Stimulated activated CD8-positive, alpha-beta memory T cell treated with anti-CD3 and anti-CD28 coated beads, Interleukin-12 subunit alpha, Interleukin-12 subunit beta, amount 100 ng/mL, for 24 hours (primary cell): ENCODE data around the gene DSP.

Experiments
- DNase-seq: peaks from one replicate; pipeline ENCODE4 v3.0.0-alpha.2; 2020; ENCODE audit errors: extremely low read depth

DSP gene, protein sequence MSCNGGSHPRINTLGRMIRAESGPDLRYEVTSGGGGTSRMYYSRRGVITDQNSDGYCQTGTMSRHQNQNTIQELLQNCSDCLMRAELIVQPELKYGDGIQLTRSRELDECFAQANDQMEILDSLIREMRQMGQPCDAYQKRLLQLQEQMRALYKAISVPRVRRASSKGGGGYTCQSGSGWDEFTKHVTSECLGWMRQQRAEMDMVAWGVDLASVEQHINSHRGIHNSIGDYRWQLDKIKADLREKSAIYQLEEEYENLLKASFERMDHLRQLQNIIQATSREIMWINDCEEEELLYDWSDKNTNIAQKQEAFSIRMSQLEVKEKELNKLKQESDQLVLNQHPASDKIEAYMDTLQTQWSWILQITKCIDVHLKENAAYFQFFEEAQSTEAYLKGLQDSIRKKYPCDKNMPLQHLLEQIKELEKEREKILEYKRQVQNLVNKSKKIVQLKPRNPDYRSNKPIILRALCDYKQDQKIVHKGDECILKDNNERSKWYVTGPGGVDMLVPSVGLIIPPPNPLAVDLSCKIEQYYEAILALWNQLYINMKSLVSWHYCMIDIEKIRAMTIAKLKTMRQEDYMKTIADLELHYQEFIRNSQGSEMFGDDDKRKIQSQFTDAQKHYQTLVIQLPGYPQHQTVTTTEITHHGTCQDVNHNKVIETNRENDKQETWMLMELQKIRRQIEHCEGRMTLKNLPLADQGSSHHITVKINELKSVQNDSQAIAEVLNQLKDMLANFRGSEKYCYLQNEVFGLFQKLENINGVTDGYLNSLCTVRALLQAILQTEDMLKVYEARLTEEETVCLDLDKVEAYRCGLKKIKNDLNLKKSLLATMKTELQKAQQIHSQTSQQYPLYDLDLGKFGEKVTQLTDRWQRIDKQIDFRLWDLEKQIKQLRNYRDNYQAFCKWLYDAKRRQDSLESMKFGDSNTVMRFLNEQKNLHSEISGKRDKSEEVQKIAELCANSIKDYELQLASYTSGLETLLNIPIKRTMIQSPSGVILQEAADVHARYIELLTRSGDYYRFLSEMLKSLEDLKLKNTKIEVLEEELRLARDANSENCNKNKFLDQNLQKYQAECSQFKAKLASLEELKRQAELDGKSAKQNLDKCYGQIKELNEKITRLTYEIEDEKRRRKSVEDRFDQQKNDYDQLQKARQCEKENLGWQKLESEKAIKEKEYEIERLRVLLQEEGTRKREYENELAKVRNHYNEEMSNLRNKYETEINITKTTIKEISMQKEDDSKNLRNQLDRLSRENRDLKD (N-terminal part only)

DNA sequence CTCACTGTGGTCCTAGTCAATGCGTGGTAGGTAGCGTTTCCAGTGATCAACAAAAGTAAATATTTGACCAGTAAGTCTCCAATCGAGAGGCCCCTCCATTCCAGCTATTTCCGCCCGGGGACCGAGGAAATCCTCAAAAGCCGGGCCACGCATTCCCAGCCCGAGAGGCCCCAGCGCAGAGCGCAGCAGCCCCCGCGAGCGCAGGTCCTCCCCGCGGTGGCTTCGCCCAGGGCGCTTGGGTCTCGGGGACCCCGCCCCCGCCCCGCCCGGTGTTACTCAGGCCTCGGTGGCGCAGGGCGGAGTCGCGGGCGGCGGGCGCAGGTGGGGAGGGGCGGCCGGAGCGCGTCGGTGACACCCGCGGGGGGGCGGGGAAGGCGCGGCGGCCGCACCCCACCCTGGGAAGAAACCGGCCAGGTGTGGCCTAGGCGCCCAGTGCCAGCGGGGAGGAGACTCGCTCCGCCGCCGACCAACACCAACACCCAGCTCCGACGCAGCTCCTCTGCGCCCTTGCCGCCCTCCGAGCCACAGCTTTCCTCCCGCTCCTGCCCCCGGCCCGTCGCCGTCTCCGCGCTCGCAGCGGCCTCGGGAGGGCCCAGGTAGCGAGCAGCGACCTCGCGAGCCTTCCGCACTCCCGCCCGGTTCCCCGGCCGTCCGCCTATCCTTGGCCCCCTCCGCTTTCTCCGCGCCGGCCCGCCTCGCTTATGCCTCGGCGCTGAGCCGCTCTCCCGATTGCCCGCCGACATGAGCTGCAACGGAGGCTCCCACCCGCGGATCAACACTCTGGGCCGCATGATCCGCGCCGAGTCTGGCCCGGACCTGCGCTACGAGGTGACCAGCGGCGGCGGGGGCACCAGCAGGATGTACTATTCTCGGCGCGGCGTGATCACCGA, at the start of gene DSP:
Gene DSP (plus strand): TSS at position 497 of the 890 bp plus-strand sequence. CDS start 245 bp downstream, at position 742.
- no peak for DNase-seq

- no peak for DNase-seq
These were observed 47.6 kb upstream of the DSP start for GRCh38 chr6:7493866-7494265.

- DNase-seq = no peak
These were observed 46.8 kb upstream of the DSP start for GRCh38 chr6:7494638-7495037.

- DNase-seq = no peak
These were observed 45.1 kb upstream of the DSP start for GRCh38 chr6:7496266-7496875.

DNA sequence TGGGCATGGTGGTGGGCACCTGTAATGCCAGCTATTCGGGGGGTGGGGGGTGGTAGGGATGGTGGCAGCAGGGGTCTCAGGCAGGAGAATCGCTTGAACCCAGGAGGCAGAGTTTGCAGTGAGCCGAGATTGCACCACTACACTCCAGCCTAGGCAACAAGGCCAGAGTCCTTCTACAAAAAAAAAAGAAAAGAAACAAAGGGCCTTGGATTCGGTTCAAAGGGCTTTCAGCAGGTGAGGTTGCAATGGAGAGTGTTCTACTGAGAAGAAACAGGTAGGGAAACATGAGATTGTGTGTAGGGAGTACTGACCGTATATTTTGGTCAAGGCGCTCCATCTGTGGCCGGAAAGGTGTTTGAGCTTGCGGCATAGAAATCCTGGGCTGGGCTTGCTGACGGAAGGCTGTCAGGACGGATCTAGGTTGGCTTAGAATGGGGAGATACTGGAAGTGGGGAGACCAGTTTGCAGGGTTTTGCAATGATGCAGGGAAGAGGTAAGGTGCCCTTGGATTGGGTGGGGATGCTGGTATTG, 40.7 kb upstream of the DSP start:
- no peak for DNase-seq

- no peak for DNase-seq
These were observed 38.7 kb upstream of the DSP start for GRCh38 chr6:7502743-7503142.

DNA sequence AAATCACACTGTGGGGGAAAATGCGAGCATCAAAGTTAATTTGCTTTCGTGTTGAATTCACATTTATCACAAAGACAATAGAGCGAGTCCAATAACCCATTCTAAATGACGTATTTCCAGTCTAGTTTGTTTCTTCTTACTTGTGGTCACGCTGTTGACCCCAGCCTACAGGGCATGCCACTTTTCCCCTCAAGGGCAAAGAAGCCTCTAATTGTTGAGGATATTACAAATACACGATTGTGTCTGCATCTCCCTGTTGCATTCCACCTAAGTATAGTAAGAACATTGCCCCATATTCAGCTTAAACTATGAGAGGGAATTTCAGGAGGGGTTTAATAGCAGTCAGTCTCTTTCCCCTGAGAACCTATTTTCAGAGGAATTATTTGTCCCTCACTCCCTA, 37.4 kb upstream of the DSP start:
- DNase-seq = no peak

GRCh38 chr6:7505189-7505699, 36.2 kb upstream of the DSP start:
- no peak for DNase-seq

- DNase-seq = no peak
These were observed 33.9 kb upstream of the DSP start for GRCh38 chr6:7507600-7507999.

DNA sequence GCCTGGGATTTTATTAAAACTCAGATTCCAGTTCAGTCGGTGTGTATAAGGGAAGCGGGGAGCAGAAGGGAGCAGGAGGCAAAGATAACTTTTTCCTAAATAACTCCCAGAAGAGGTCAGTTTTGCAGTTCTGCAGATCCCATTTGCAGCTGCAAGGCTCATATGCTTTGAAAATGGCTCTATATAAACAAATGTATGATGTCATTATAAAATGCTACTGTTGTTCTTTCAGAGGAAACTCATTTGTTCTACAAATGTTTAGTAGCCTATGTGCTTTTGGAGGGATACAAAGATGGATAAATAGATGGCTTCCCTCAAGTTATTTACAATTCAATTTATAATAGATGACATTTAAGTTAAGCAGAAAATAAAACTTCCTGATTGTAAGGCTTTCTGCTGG, 29.2 kb upstream of the DSP start:
- no peak for DNase-seq

DNA sequence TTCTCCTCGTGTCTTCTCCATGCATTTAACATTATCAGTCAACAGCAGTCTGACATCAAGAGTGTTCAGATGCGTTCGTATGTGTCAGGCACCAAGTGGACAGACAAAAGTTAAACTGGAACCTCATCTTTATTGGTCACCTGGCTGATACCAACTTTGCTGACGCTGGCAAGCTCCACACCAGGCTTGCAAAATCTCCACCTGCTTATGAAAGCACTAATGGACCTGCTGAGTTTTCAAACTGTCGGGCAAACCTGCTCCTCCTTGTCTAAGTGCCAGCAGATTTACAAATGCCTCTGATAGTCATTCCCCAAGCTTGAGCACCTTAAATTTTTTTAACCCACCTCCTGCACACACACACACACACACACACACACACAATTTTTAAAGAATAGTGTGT, 27.9 kb upstream of the DSP start:
- no peak for DNase-seq

DNA sequence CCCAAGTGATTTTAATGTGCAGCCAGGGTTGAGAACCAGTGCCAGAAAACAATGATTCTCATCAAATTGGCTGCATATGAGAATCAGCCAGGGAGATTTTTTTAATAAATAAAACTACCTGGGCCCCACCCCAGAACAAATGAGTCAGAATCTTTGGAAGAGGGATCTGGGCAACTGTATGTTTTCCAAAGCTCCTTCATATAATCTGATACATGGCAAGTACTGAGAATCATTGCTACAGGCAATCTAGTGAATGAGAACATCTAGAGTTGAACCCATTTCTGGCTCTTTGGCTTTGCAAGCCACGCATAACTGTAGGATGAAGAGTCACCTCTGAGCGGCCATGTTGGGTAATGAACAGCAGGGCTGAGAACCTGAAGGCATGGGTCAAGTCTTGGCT, 26.1 kb upstream of the DSP start:
- no peak for DNase-seq

DNA sequence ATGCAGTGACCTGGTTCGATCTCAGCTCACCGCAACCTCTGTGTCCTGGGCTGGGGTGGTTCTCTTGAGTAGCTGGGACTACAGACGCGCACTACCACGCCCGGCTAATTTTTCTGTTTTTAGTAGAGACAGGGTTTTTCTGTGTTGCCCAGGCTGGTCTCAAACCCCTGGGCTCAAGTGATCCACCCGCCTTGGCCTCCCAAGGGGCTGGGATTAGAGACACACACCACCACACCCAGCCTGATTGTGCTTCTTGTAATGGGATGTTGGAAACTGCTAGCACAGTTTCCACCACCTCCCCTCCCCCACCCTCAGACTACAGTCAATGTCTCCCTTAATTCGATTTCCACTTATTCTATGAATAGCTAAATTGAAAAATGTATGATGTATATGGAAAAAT, 22.6 kb upstream of the DSP start:
- DNase-seq = no peak

DNA sequence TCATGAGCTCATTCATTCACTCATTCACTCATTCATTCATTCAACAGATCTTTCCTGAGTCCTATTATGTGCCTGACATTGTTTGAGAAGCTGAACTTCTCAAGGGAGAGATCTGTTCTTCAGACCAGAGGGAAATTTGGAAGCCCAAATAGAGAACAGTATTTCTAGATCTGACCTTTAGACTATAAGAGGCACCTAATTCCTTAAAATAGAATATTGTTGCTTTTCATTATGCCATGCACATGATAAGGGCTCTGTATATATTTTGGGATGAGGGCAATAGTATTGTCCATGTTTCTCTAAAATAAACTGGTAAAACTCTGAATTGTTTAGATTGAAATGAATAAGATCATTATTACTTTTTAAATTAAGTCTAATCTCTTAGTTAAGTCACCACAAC, 18.6 kb upstream of the DSP start:
- no peak for DNase-seq

- DNase-seq = no peak
These were observed 17.5 kb upstream of the DSP start for GRCh38 chr6:7523922-7524321.

DNA sequence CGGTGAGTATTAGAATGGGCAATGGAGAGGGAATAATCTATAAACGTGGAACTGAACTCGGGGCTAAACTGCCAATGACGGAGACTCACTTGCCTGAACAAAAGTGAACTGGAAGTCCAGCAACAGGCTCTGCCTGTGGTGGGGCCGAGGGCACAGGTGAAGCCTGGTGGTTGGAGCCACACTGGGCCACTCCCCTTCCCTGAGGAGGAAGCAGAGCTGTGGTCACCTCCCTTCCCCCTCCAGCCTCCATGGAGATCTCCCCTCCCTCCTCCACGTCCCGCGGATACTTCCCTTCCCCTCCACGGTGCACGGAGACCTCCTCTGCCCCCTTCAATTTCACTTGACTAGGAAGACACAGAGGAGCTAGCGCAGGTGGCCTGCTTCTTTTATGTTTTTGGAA, 14.7 kb upstream of the DSP start:
- DNase-seq = no peak

- no peak for DNase-seq
These were observed 12.9 kb upstream of the DSP start for GRCh38 chr6:7528565-7528964.

- no peak for DNase-seq
These were observed 12.3 kb upstream of the DSP start for GRCh38 chr6:7529141-7529540.

- DNase-seq = no peak
These were observed 9.2 kb upstream of the DSP start for GRCh38 chr6:7532232-7532631.

DNA sequence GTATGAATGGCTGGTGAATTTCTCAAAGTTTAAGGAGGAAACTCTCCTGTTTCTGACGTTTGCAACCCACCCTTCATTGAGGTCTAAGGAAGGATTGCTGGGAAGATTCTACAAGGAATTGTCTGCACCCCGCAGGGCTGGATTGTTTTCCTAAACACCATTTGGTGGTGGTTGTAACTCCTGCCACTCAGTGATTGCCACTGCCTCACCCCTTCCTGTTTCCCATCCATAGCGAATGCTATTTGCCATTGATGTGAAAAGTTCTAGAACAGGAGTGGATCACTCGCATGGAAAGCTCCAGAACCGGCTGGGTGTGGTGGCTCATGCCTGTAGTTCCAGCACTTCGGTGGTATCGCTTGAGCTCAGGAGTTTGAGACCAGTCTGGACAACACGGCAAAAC, 8.7 kb upstream of the DSP start:
- DNase-seq = no peak
